GM21390 (cell line): ENCODE measurements around the gene DDX17.
"Not testable (repeated sequence)": the region's sequence is repeated elsewhere in the genome, so short reads cannot be mapped to it uniquely, and the experiment has no call there.

Experiments used
- ATAC-seq: cut with Tn5 transposase; IDR thresholded peaks from one replicate; pipeline ENCODE4 v1.9.1; 2021; ENCODE audit not compliant: unreplicated experiment

The DDX17 gene

DNA sequence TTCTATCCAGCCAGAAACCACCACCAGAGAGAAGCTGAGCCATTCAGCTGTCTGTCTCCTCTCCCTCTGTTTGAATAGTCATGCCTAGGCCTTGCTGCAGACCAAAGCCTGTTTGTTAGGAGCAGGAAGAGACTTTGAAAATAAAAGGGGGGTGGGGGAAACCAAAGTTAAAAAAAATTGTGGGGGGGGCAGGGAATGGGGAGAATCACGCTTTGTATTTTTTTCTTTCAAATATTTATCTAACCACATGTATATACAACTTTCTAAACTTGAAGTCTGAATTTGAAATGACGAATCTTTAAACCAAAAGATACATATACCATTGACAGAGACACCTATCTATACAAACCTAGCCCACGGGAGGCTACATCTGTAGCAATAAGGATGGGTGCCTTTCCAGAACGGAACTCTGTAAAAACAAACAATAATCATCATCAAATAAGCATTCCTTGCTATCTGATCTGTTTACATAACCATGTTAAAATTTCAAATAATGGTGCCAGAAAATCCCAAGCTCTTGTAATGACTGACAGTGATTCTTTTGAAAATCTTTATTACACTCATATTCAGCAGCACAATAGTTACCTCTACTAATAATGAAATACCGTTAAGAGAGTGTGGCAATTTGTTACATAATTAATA, 14.3 kb downstream of the DDX17 start:
- no peak for ATAC-seq

DNA sequence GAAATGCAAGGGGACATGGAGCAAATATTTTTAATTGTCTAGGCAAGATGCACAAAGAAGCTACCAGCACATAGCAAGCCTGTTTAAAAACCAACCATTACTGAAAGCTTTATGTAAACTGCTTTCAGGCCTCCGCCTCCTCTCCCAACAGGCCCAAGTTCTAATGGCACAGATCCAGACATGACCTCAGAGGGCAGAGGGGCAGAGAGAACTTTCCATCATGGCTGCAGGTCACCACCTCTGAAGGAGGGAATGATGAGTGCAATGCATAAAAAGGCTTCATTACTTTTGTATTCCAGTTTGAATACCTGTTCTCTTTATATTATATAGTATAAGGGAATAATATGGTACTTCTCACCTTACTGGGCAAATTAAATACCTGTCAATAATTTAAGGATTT, 15.2 kb downstream of the DDX17 start:
- no peak for ATAC-seq

DNA sequence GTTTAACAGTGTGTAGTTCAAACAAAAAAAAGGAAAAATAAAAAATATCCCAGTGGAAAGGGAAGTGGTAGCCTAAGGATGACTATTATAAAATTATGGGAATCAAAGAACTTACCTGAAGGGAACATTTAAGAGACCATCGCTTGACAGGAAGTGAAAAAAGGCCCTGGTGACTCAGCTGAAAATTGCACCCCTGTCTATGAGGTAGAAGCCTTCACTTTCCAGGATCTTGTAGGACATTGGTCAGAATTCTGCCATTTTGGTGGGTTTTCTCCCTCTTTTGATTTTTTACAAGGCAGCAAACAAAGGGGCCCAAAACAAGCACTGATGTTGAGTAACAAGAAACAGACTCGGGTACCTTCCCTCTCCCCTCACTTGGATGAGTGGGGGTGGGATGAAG, 15.6 kb downstream of the DDX17 start:
- no peak for ATAC-seq

DNA sequence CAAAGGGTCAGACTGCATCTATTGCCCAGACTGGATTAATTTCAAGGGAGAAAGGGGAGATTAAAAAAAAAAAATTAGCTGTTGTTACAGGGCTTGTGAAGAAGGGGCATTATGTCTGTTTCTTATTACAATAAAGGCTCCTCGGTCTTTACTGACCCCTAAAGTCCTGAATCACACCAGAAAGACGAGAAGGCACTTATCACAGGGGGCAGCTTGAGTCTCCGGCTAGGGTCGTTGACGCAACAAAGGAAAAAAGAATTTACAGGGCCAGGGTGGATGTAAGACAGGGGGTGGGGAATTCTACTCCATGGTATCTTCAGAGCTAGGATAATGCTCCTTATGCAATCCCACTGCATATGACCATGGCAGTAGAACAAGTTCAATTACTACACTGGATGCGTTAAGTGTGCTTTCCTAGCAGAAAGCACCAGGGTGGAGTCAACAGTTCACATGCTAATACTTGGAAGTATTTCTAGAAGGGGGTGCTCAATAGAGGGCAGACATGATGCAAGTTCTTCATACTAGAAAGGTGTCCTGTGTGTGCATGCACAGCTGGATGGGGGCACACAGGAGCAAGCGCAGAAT, 16.5 kb downstream of the DDX17 start:
- no peak for ATAC-seq

DNA sequence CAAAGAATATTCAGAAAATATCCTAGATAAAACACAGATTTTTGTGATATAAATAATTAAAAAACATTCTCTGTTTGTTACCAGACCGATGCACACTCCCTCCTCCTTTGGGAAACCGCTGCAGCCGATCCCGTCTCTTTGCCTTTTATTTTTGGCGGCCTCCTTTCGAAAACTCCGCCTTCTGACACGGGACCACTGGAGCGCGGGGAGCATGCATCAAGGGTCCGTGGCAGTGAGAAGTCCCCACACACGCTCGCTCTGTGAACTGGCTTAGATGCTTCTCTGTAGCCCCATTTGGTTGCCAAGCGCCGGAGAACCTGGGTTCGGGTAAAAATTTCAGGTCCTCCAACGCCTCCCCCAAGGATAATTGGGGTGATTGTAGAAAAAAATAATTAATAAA, 17.0 kb downstream of the DDX17 start:
- no peak for ATAC-seq

DNA sequence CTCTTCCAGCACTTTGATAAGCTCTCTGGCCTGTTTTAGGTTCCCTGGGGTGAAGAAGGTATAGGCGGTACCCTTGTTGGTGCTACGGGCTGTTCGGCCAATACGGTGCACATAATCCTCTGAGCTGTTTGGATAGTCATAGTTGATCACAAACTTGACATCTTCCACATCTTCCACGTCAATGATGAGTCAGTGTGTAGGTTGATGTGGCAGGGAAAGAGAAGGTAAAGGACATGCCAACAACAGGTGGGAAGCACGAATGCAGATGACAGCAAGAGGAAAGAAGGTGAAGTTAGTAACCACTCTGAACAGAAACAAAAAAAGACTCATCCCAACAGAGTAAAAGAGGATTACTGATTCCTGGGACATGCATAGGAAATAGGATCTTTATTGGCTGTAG, 18.2 kb downstream of the DDX17 start:
- ATAC-seq, result no peak

DNA sequence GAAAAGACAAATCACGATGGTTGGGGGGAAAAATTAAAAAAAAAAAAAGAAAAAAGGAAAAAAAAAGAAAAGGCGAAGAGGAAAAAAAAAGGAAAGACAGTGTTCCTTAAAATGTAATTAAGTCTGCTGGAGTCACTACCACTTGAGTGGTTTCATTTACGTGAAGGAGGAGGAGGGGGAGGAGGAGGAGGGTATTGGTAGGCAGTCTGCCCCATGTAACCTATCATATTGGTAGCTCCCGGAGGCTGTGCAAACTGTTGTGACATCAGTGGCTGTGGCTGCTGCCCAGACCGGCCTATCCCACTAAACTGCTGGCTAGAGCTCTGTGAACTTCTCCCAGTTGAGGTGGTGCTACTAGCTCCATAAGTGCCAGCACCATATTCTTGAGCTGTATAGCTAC, 20.3 kb downstream of the DDX17 start:
- no peak for ATAC-seq

DNA sequence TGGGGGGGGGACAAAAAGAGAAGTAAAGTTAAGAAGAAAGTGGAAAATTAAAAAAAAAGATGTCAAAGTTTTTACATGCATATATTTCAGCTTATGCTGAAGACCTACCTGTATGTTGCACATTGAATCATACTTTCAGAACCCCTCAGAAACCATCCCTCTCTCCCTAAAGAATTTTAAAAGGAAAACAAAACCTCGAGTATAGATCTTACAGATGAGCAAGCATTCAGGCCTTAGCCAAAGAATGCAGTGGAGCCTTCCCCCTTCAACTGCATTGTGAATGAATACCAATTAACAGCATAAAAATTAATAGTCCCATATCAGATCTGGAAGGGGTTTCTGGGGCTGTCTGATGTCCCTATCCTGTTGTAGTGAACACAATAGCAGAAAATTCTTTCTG, 21.9 kb downstream of the DDX17 start:
- ATAC-seq, result no peak

DNA sequence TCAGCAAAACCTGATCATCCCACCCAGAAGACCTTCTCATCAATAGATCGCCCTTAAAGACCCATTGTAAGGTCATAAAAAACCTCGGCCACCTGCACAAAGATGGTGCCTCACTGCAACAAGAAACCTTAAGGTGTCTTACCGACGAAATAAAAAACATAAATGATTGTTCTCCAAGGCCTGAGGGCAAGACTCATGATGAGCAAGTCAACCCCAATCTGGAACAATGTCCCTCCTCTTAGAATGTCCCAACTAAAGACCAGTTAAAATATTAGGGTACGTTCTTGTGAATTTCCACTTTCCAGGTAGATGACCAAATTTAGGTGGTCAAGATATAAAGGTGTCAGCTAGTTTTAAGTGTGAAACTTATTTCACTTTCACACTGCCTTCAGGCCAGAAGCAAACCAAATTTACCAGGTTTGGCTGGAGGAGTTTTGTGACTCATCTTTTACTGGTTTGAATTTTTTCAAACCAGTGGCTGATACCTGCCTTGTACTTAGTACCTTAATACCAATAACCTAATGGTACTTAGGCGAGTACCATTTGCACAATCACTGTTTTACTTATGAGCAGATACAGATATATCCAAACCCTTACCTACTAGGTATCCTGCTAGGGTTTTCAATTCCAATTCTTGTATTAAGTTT, 23.3 kb downstream of the DDX17 start:
- ATAC-seq, result no peak

DNA sequence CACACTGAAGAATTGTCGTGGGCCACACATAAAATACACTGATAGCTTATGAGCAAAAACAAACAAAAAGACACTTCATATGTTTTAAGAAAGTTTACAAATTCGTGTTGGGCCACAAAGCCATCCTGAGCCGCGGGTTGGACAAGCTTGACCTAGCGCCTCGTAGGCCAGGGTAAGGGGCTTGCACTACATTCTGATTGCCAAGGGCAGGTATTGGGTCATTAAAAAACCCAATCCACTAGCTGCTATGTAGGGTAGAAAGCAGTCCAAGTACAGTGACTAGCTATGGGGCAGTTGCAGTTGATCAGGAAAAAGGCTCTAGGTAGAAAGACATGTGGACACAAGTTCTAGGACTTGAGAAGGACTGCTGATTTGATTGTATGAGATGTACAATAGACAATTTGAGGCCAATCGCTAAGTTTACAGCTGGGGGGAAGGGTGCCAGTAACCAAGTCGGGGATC, 24.2 kb downstream of the DDX17 start:
- ATAC-seq, result no peak

DNA sequence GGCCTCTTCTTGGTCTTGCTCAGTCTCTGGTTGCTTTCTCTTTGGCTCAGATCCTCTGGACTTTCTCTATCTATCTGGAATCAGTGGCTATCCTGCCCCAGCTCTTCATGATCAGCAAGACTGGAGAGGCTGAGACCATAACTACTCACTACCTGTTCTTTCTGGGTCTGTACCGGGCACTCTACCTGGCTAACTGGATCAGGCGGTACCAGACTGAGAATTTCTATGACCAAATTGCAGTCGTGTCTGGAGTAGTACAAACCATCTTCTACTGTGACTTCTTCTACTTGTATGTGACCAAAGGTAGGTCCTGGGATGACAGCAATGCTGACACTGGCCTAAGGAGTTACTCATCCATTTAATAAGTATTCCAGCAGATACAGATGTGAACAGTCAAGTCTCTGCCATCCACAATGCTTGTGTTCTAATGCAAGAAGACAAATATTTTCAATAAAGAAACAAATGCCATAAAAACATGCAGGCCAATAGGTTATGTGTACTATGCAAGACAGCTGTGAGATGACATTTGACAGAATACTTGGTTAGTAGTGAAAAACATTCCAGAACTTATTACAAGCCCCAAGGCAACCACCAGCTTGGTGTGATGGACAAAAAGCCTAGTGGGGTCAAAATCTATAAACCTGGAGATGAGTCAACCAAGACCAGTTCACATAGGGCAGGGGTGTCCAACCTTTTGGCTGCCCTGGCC, 24.8 kb downstream of the DDX17 start:
- ATAC-seq, result no peak

DNA sequence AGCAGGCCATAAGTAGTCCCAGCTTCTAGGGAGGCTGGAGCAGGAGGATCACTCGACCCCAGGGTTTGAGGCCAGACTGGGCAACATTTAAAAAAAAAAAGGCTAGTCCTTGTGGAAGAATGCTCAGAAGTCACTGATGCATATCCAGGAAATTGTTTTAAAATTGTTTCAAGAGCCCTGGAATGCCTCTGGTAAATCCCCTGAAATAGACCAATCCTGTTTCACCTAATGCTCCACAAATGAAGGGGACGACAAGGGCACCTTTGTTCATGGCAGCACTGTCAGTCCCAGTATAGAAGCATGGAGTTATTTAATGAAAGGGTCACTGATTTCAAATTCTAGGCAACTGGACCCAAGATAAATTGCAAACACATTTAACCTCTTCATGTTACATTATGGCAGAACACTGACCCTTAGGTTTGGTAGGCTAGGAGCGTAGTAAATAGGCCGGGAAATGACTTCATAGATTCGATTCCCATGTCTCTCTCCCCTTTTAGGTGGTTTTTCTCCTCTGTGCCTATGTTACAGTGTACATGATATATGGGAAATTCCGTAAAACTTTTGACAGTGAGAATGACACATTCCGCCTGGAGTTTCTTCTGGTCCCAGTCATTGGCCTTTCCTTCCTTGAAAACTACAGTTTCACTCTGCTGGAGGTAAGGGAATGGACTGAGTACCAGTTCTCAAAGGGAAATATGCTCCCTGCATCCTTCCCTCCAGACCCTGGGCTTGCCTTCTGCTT, 26.8 kb downstream of the DDX17 start:
- no peak for ATAC-seq

DNA sequence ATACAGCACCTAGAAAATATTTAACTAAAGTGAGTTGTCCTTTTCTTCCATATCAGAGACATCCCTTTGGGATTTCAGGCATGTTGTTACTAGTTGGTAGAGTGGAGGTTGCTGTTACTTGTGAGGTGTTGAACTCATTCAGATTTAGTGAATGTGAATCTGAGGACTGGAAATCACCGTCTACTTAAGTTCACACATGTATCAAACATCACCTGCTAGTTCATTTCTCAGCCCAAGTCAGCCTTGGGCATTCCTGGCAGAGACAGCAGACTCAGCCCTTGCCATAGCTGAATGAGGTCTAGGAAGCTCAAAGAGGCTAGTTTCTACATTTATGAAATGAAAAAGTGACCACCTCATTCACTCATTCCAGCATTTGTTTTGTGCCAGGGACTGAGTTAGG, 28.5 kb downstream of the DDX17 start:
- no peak for ATAC-seq

DNA sequence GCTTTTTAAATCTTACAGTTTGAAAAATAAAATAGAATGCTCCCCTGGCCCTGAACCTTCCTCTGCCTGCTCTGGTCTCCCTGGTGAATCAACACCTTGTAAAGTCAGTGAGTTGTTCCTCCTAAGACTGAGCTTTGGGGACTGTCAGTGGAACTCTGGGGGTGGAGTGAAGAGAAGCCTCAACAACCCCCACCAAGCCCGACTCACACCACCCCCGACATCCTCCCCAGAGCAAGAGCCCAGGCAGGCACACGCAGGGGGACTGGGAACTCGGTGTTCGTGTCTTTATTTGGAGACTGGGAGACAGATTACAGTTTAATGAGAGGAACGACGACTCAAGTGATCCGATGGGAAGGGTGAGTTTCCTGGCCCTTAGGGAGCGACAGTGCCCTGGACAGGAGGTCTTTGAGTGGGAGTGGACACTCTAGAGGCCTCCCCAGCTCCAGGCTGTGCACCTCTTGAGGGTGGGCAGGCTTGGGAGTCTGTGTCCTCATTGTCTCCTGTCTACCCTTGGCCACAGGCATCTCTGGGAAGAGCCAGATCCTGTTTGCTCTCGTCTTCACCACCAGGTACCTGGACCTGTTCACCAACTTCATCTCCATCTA, 32.0 kb downstream of the DDX17 start:
- no peak for ATAC-seq

DNA sequence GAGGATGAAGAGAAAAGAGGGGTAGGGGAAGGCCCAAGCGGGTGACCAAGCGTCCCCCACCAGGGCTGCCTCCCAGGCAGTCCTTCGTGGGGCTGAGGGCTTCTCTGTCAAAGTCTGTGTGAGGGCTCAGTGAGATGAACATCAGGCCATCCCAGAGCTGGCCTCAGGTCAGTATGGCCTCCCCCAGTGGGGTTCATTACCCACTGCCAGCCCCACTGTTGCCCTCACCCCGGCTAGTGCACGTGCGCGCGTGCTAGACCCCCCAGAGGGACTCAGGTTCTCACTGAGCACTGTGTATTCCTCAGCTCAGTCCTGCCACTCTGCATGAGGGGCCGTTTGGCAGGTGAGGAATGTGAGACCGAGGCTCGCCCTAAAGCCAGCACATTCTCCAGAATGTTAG, 34.9 kb downstream of the DDX17 start:
- ATAC-seq, result no peak

DNA sequence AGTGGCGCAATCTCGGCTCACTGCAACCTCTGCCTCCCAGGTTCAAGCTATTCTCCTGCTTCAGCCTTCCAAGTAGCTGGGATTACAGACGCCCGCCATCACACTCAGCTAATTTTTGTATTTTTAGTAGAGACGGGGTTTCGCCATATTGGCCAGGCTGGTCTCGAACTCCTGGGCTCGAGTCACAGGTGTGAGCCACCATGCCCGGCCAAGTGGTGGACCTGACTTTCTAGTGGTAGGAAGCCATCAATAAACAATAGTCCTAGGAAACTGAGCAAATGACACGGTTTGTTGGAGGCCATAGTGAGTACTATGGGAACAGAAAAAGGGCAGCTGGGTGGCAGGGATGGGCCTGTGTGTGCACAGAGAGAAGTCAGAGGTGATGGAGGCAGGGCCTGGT, 35.9 kb downstream of the DDX17 start:
- not testable (repeated sequence) for ATAC-seq

DNA sequence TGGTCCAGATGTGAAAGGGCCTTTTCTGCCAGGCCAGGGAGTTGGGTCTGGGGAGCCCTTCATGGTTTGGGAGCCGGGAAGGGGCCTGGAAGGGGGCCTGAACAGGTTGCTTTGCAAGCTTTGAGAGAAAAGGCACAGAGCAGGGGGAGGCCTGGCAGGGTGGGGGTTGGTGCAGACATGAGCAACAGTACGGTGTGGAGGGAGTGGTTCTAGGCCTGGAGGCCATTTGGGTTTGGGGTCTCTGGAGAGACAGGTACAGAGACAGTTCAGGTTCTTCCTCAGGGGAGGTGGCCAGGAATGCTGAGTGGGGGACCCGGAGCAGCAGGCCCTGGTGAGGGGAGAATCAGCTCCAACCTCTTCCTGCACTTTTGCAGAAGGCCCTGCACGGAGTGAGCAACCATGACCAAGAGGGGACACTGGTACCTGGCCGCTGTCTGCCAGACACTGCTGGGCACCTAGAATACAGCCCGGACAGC, 36.8 kb downstream of the DDX17 start:
- ATAC-seq, result no peak

DNA sequence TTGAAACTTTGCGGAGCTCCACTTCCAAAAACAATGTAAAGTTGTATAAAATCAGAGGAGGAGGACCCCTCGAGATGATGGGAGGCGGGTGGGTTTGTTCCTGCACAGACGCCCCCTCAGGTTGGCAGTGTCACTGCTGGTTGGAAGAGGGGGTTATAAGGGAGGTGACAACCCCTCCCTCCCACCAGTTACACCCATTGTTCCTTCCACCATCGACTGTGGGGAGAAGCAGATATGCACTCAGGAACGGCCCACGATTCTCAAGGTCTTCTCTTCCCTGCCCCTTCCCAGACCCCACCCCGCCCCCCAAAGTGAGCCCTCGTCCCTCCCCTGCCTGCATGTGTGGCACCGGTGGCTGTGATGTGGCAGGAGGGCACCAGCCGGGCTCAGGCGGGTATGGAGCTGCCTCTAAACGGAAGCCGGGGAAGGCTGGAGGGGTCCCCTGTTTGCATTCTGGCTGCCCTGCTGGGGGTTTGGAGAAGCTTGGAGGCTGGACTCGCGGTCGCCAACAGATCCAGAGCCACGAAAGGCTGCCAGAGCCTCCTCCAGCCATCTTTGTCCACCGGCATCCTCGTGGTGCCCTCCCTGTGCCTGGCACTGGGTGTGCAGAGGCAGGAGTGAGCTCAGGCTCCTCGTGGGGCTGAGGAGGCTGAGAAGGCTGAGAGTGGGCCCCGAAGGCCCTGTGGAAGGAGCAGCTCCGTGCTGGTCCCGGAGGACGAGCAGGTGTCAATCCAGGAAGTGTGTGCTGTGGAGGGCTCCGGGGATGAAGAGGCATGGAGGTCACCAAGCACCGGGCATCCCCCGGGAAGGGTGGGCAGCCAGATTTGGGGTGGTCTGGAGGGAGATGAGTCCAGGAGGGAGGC, 37.4 kb downstream of the DDX17 start:
- no peak for ATAC-seq

DNA sequence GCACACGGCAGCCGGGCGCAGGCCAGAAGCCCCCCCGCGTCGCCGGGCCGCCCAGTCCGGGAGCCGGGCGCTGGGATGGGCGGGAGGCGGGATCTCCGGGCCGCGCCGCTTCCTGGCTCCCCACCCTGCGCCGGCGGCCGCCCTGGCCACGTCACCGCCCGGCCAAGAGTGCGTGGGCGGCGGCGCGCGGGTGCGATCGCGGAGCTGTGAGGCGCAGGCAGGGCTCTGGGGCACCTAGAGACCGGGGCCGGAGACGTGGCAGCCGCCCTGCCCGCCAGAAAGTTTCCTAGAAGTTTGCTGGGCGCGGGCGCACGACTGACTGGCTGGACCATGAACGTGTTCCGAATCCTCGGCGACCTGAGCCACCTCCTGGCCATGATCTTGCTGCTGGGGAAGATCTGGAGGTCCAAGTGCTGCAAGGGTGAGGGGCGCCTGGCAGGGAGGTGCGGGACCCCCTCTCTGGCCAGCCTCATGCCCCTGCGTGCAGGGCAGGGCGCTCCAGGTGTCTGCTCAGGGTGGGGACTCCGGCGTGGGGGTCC, 38.1 kb downstream of the DDX17 start, which contains the start of gene KDELR3:
KDELR3 (plus strand) TSS at position 193 of the 539 bp plus-strand sequence; CDS start at position 331, 138 bp downstream.
- ATAC-seq, result no peak
